ENCODE results near the gene CRB2. TPM values are rescaled to one million over a fixed set of nuclear protein-coding genes. Genes with fewer than 3 reads are reported as not detected.

CRB2 gene
- total RNA-seq, 2 donors from 2014 or later = 1.6 to 3.5 TPM

GRCh38 chr9:123357743-123358059 lies 1.7 kb downstream of the CRB2 start:
- no peak overlapping the region for H3K4me3 ChIP-seq
- H3K27ac ChIP-seq = no peak overlapping the region
- H3K27me3 ChIP-seq = no peaks in the 10 kb centered on the region
- no peak for DNase-seq (ENCODE audit: low spot score)
- no peaks in the 10 kb centered on the region for H3K36me3 ChIP-seq
- no peaks in the 10 kb centered on the region for H3K9me3 ChIP-seq
- TF ChIP-seq, protein P1, sequence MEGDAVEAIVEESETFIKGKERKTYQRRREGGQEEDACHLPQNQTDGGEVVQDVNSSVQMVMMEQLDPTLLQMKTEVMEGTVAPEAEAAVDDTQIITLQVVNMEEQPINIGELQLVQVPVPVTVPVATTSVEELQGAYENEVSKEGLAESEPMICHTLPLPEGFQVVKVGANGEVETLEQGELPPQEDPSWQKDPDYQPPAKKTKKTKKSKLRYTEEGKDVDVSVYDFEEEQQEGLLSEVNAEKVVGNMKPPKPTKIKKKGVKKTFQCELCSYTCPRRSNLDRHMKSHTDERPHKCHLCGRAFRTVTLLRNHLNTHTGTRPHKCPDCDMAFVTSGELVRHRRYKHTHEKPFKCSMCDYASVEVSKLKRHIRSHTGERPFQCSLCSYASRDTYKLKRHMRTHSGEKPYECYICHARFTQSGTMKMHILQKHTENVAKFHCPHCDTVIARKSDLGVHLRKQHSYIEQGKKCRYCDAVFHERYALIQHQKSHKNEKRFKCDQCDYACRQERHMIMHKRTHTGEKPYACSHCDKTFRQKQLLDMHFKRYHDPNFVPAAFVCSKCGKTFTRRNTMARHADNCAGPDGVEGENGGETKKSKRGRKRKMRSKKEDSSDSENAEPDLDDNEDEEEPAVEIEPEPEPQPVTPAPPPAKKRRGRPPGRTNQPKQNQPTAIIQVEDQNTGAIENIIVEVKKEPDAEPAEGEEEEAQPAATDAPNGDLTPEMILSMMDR (IDR thresholded peaks at IDR 0.05) = no peak
- peaks cover 0 to 16% of the 10 kb centered on the region in 2 donors for H3K4me1 ChIP-seq

- TF ChIP-seq, protein P1 (IDR thresholded peaks at IDR 0.05) = no peak
- H3K4me1 ChIP-seq = peaks cover 0 to 16% of the 10 kb centered on the region in 2 donors
- H3K9me3 ChIP-seq = no peaks in the 10 kb centered on the region
- no peak for DNase-seq (ENCODE audit: low spot score)
- H3K27ac ChIP-seq = no peak overlapping the region
- H3K27me3 ChIP-seq = no peaks in the 10 kb centered on the region
- no peak overlapping the region for H3K4me3 ChIP-seq
- H3K36me3 ChIP-seq = no peaks in the 10 kb centered on the region
These were observed 2.3 kb downstream of the CRB2 start for GRCh38 chr9:123358181-123358905.

GRCh38 chr9:123359106-123359505 lies 3.1 kb downstream of the CRB2 start:
- peaks cover 0 to 12% of the 10 kb centered on the region in 2 donors for H3K4me1 ChIP-seq
- no peak overlapping the region for H3K4me3 ChIP-seq
- H3K9me3 ChIP-seq = no peaks in the 10 kb centered on the region
- no peaks in the 10 kb centered on the region for H3K36me3 ChIP-seq
- no peak overlapping the region for H3K27ac ChIP-seq
- H3K27me3 ChIP-seq = no peaks in the 10 kb centered on the region
- no peak for DNase-seq (ENCODE audit: low spot score)
- TF ChIP-seq, protein P1 (IDR thresholded peaks at IDR 0.05) = no peak

GRCh38 chr9:123359546-123359945 lies 3.5 kb downstream of the CRB2 start:
- Histone ChIP-seq H3K4me3 (no peak overlapping the region), H3K27ac (no peak overlapping the region), H3K9me3 (no peaks in the 10 kb centered on the region), H3K36me3 (no peaks in the 10 kb centered on the region), H3K27me3 (no peaks in the 10 kb centered on the region), H3K4me1 (peaks cover 0 to 7% of the 10 kb centered on the region in 2 donors)
- DNase-seq (ENCODE audit: low spot score) = no peak
- TF ChIP-seq, protein P1 (IDR thresholded peaks at IDR 0.05) = no peak

GRCh38 chr9:123360161-123361085 lies 4.4 kb downstream of the CRB2 start:
- Histone ChIP-seq H3K36me3 (no peaks in the 10 kb centered on the region), H3K9me3 (no peaks in the 10 kb centered on the region), H3K27ac (no peak overlapping the region), H3K4me1 (no peaks in the 10 kb centered on the region), H3K4me3 (no peak overlapping the region), H3K27me3 (no peaks in the 10 kb centered on the region)
- TF ChIP-seq, protein P1 (IDR thresholded peaks at IDR 0.05) = no peak
- DNase-seq (ENCODE audit: low spot score) = no peak

All from right atrium auricular region (tissue), 2 donors.